Suprapubic skin (tissue), 4 donors: Measurements from ENCODE around the gene LEKR1.

Experiments used
- EP300 ChIP-seq: sonication (generic); formaldehyde crosslinking; IDR thresholded peaks from one replicate; pipeline ENCODE4 v1.6.1; 2017; ENCODE audit warnings: antibody characterized with exemption
- POLR2A ChIP-seq, 2 donors: fragments of 450-650 bp; IDR thresholded peaks; one replicate each; pipeline ENCODE4 v1.6.1; 2017; ENCODE audit warnings: antibody characterized with exemption in 2 of 2, mild to moderate bottlenecking in 2 of 2, moderate library complexity in 2 of 2
- POLR2AphosphoS5 ChIP-seq, 3 donors: sonication (generic); formaldehyde crosslinking; IDR thresholded peaks; one replicate each; pipeline ENCODE4 v1.6.1; 2017; ENCODE audit warnings: antibody characterized with exemption in 3 of 3
- TF ChIP-seq, protein P1 (sequence below), 2 donors: fragments of 200-600 bp in 1 of 2; fragments of 450-650 bp in 1 of 2; sonication (generic) in 1 of 2; IDR thresholded peaks; one replicate each; pipeline ENCODE4 v1.5.1; 2016 to 2019; ENCODE audit warnings: antibody characterized with exemption in 2 of 2, mild to moderate bottlenecking in 1 of 2, moderate library complexity in 1 of 2

DNA sequence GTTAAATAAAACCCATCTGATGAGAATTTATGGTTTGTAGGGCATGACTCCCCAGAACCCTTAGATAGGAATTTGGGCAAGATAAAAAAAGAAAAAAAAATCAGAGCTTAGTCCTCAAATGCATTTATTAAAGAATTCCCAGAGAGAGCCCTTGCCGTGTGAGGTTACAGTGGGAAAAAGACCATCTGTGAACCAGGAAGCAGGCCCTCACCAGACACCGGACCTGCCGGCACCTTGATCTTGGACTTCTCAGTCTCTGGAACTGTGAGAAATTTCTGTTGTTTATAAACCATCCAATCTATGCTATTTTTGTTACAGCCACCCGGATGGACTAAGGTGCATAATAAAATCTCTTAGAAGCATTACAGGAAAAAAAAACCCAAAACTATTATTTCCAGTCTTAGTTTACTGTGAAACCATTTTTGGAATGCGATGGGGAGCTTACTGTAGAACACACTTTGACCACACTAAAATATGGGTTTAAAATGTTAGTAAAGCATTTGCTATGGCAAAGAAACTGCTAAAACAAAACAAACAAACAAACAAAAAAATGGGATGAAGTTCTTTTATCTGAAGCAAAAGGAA, 72.2 kb downstream of the LEKR1 start:
- TF ChIP-seq, protein P1, sequence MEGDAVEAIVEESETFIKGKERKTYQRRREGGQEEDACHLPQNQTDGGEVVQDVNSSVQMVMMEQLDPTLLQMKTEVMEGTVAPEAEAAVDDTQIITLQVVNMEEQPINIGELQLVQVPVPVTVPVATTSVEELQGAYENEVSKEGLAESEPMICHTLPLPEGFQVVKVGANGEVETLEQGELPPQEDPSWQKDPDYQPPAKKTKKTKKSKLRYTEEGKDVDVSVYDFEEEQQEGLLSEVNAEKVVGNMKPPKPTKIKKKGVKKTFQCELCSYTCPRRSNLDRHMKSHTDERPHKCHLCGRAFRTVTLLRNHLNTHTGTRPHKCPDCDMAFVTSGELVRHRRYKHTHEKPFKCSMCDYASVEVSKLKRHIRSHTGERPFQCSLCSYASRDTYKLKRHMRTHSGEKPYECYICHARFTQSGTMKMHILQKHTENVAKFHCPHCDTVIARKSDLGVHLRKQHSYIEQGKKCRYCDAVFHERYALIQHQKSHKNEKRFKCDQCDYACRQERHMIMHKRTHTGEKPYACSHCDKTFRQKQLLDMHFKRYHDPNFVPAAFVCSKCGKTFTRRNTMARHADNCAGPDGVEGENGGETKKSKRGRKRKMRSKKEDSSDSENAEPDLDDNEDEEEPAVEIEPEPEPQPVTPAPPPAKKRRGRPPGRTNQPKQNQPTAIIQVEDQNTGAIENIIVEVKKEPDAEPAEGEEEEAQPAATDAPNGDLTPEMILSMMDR (IDR thresholded peaks at IDR 0.05) = no peak
- TF ChIP-seq POLR2A (IDR thresholded peaks at IDR 0.05) = no peak
- TF ChIP-seq POLR2AphosphoS5 (IDR thresholded peaks at IDR 0.05) = no peak
- TF ChIP-seq EP300 = no peak
